ENCODE results near the gene TEK.

DNA sequence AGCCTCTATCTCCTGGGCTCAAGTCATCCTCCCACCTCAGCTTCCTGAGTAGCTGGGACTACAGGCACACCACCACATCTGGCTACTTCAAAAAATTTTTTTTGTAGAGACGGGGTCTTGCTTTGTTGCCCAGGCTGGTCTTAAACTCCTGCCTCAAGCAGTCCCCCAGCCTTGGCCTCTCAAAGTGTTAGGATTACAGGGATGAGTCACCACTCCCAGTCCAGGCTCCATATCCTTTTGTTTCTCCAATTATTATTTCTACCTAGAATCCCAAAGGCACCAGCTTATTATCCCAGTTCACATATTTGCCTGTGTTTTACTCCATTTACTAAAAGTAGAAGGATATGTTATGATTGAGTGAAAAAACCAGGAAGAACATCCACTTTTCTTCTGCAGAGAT lies 84.9 kb downstream of the TEK start:
- TF ChIP-seq EZH2 (IDR thresholded peaks at IDR 0.05; ENCODE audit: insufficient read depth, poor library complexity, severe bottlenecking) (no peak), EZH2phosphoT487 (IDR thresholded peaks at IDR 0.05; ENCODE audit: insufficient read depth, low read depth) (no peak)

All from GM23248 (cell line).